Neural progenitor cell (in vitro differentiated cells): ENCODE data around the gene HNRNPK. TPM values are rescaled to one million over a fixed set of nuclear protein-coding genes. Genes with fewer than 3 reads are reported as not detected.

Experiments
- DNase-seq: peaks from one replicate; pipeline ENCODE4 v3.0.0-alpha.2; 2016; ENCODE audit warnings: low spot score
- H2AFZ ChIP-seq: fragments of 200-600 bp; sonication (generic); replicated peaks from 2 replicates; pipeline ENCODE4 v1.6.1; 2016; ENCODE audit warnings: antibody characterized with exemption
- H3F3A ChIP-seq: fragments of 200-600 bp; sonication (generic); 2 replicates; pipeline ENCODE4 v1.6.1; 2016; ENCODE audit warnings: antibody characterized with exemption, low read depth
- H3K27ac ChIP-seq: fragments of 200-600 bp; sonication (generic); 2 replicates; pipeline ENCODE4 v1.5.1; 2016; ENCODE audit warnings: mild to moderate bottlenecking
- H3K27me3 ChIP-seq: fragments of 200-600 bp; sonication (generic); 2 replicates; pipeline ENCODE4 v1.6.1; 2016; ENCODE audit warnings: mild to moderate bottlenecking, moderate library complexity
- H3K36me3 ChIP-seq: fragments of 200-600 bp; sonication (generic); 2 replicates; pipeline ENCODE4 v1.5.1; 2016
- H3K4me1 ChIP-seq: fragments of 200-600 bp; sonication (generic); 2 replicates; pipeline ENCODE4 v1.6.1; 2016; ENCODE audit warnings: mixed run types
- H3K4me2 ChIP-seq: fragments of 200-600 bp; sonication (generic); 2 replicates; pipeline ENCODE4 v1.6.1; 2016
- H3K4me3 ChIP-seq: fragments of 200-600 bp; sonication (generic); 2 replicates; pipeline ENCODE4 v1.5.1; 2016
- H3K79me2 ChIP-seq: fragments of 200-600 bp; sonication (generic); 2 replicates; pipeline ENCODE4 v1.6.1; 2016; ENCODE audit warnings: low read depth
- H3K9ac ChIP-seq: fragments of 200-600 bp; sonication (generic); 2 replicates; pipeline ENCODE4 v1.6.1; 2016
- H3K9me3 ChIP-seq: fragments of 200-600 bp; sonication (generic); 2 replicates; pipeline ENCODE4 v1.5.1; 2016; ENCODE audit warnings: low read depth
- H4K20me1 ChIP-seq: fragments of 200-600 bp; sonication (generic); 2 replicates; pipeline ENCODE4 v1.6.1; 2016; ENCODE audit warnings: low read depth
- H3K27ac Mint-ChIP-seq: 3 replicates; pipeline ENCODE4 v1.8.0; 2021; ENCODE audit warnings: mixed read lengths
- H3K27me3 Mint-ChIP-seq: 2 replicates; pipeline ENCODE4 v1.8.0; 2022; ENCODE audit warnings: low read depth, mild to moderate bottlenecking, inconsistent platforms, moderate library complexity, mixed read lengths; ENCODE audit not compliant: insufficient read depth
- H3K36me3 Mint-ChIP-seq: 3 replicates; pipeline ENCODE4 v1.8.0; 2021; ENCODE audit warnings: mixed read lengths
- H3K4me1 Mint-ChIP-seq: 3 replicates; pipeline ENCODE4 v1.8.0; 2021; ENCODE audit warnings: mixed read lengths
- H3K4me3 Mint-ChIP-seq: 3 replicates; pipeline ENCODE4 v1.8.0; 2021; ENCODE audit warnings: mild to moderate bottlenecking, moderate library complexity, mixed read lengths
- H3K9me3 Mint-ChIP-seq: 3 replicates; pipeline ENCODE4 v1.8.0; 2020; ENCODE audit warnings: mixed read lengths
- CTCF ChIP-seq: fragments of 200-600 bp; sonication (generic); IDR thresholded peaks from 2 replicates; pipeline ENCODE4 v1.5.1; 2017; ENCODE audit warnings: antibody characterized with exemption, mild to moderate bottlenecking
- EZH2 ChIP-seq: fragments of 200-600 bp; sonication (generic); IDR thresholded peaks from 2 replicates; pipeline ENCODE4 v1.6.1; 2017; ENCODE audit warnings: antibody characterized with exemption, mild to moderate bottlenecking, moderate library complexity
- EZH2phosphoT487 ChIP-seq: fragments of 200-600 bp; sonication (generic); IDR thresholded peaks from 2 replicates; pipeline ENCODE4 v1.6.1; 2017; ENCODE audit warnings: antibody characterized with exemption
- total RNA-seq: library from RNA; depleted of rRNA; stranded (reverse); fragments of >200 nt; gene quantifications from 2 replicates; pipeline ENCODE4 v1.2.3, GENCODE V29; 2015; ENCODE audit warnings: low replicate concordance

Gene HNRNPK
- total RNA-seq, 1 donor from 2014 or later: 1,406 TPM

- H2AFZ ChIP-seq: no peak overlapping the region
- Mint-ChIP-seq H3K36me3 (peaks cover 63% of the 10 kb centered on the region), H3K27ac (no peak overlapping the region), H3K27me3 (peaks cover 7% of the 10 kb centered on the region), H3K9me3 (no peaks in the 10 kb centered on the region), H3K4me1 (peaks cover 26% of the 10 kb centered on the region), H3K4me3 (no peak overlapping the region)
- no peak overlapping the region for H3K9ac ChIP-seq
- H3K4me3 ChIP-seq: no peak overlapping the region
- H3K4me2 ChIP-seq: peak overlapping the region; percentile 95
- peaks cover 23% of the 10 kb centered on the region for H3K4me1 ChIP-seq
- no peak overlapping the region for H3K27ac ChIP-seq
- no peaks in the 10 kb centered on the region for H3K27me3 ChIP-seq
- peaks cover 91% of the 10 kb centered on the region for H4K20me1 ChIP-seq
- TF ChIP-seq EZH2 (no peak), EZH2phosphoT487 (no peak), CTCF (no peak)
- H3K36me3 ChIP-seq: peaks cover 75% of the 10 kb centered on the region
- DNase-seq: no peak
- H3F3A ChIP-seq: peaks cover 75% of the 10 kb centered on the region
- H3K9me3 ChIP-seq: no peaks in the 10 kb centered on the region
- peaks cover 98% of the 10 kb centered on the region for H3K79me2 ChIP-seq
These were observed 4.7 kb downstream of the HNRNPK start for GRCh38 chr9:83975300-83975699.

GRCh38 chr9:83972286-83972685 lies 7.7 kb downstream of the HNRNPK start:
- Histone ChIP-seq H3K36me3 (peaks cover 95% of the 10 kb centered on the region), H3K9me3 (no peaks in the 10 kb centered on the region), H3K9ac (no peak overlapping the region), H3K27me3 (no peaks in the 10 kb centered on the region), H3K4me2 (no peak overlapping the region), H3K79me2 (peaks cover 90% of the 10 kb centered on the region), H3K27ac (no peak overlapping the region), H3K4me3 (no peak overlapping the region), H4K20me1 (peaks cover 98% of the 10 kb centered on the region), H2AFZ (no peak overlapping the region), H3K4me1 (peaks cover 16% of the 10 kb centered on the region), H3F3A (peaks cover 98% of the 10 kb centered on the region)
- Mint-ChIP-seq H3K9me3 (no peaks in the 10 kb centered on the region), H3K4me1 (peaks cover 20% of the 10 kb centered on the region), H3K36me3 (peaks cover 70% of the 10 kb centered on the region), H3K27me3 (peaks cover 3% of the 10 kb centered on the region), H3K4me3 (no peak overlapping the region), H3K27ac (no peak overlapping the region)
- DNase-seq: no peak
- TF ChIP-seq EZH2: no peak
- TF ChIP-seq EZH2phosphoT487: no peak
- TF ChIP-seq CTCF: no peak

- no peaks in the 10 kb centered on the region for H3K27me3 ChIP-seq
- H3K4me2 ChIP-seq: no peak overlapping the region
- no peak overlapping the region for H2AFZ ChIP-seq
- no peak overlapping the region for H3K27ac ChIP-seq
- H3K36me3 Mint-ChIP-seq: peaks cover 66% of the 10 kb centered on the region
- H3K4me3 ChIP-seq: no peak overlapping the region
- no peak overlapping the region for H3K4me3 Mint-ChIP-seq
- H3K27me3 Mint-ChIP-seq: peaks cover 3% of the 10 kb centered on the region
- H4K20me1 ChIP-seq: peaks cover 98% of the 10 kb centered on the region
- DNase-seq: no peak
- peaks cover 89% of the 10 kb centered on the region for H3K36me3 ChIP-seq
- peaks cover 99% of the 10 kb centered on the region for H3F3A ChIP-seq
- H3K9me3 Mint-ChIP-seq: no peaks in the 10 kb centered on the region
- peaks cover 82% of the 10 kb centered on the region for H3K79me2 ChIP-seq
- peaks cover 8% of the 10 kb centered on the region for H3K4me1 ChIP-seq
- TF ChIP-seq CTCF (no peak), EZH2 (no peak), EZH2phosphoT487 (no peak)
- H3K9ac ChIP-seq: no peak overlapping the region
- no peaks in the 10 kb centered on the region for H3K9me3 ChIP-seq
- peaks cover 14% of the 10 kb centered on the region for H3K4me1 Mint-ChIP-seq
- H3K27ac Mint-ChIP-seq: no peak overlapping the region
These were observed 8.5 kb downstream of the HNRNPK start for GRCh38 chr9:83971485-83971884.
